Measurements from ENCODE around the gene TESMIN.

TESMIN gene

GRCh38 chr11:68658097-68658496 lies 93.2 kb downstream of the TESMIN start:
- no peak for DNase-seq
